SU-DHL-6 (cell line): ENCODE results near the gene SULT2B1.
A peak's percentile ranks its signal among the peaks of the same experiment; 100 is the strongest.

Source experiments
- H2AFZ ChIP-seq: fragments of 200-600 bp; sonication (generic); 2 replicates; pipeline ENCODE4 v1.6.1; 2014; ENCODE audit warnings: low read depth, mild to moderate bottlenecking, moderate library complexity, mixed read lengths, antibody characterized with exemption, low read length; ENCODE audit not compliant: severe bottlenecking
- H3F3A ChIP-seq: fragments of 200-600 bp; shearing (Covaris generic); 2 replicates; pipeline ENCODE4 v1.6.0; 2016; ENCODE audit warnings: antibody characterized with exemption, mild to moderate bottlenecking; ENCODE audit not compliant: insufficient read depth
- H3K27ac ChIP-seq: fragments of 200-600 bp; sonication (generic); 2 replicates; pipeline ENCODE4 v1.5.1; 2016; ENCODE audit warnings: low read depth, mild to moderate bottlenecking, low read length, moderate library complexity, mixed read lengths
- H3K27me3 ChIP-seq: fragments of 200-600 bp; sonication (generic), shearing (Covaris generic); 2 replicates; pipeline ENCODE4 v1.6.0; 2014; ENCODE audit warnings: mild to moderate bottlenecking, low read length
- H3K36me3 ChIP-seq: fragments of 200-600 bp; sonication (generic); 2 replicates; pipeline ENCODE4 v1.6.1; 2014; ENCODE audit warnings: mild to moderate bottlenecking, low read length, mixed read lengths
- H3K4me2 ChIP-seq: fragments of 300-600, 200-600 bp; shearing (Covaris generic), sonication (generic); 2 replicates; pipeline ENCODE4 v1.6.0; 2014; ENCODE audit warnings: low read length, low read depth, mild to moderate bottlenecking; ENCODE audit not compliant: poor library complexity, severe bottlenecking
- H3K4me3 ChIP-seq: fragments of 200-600 bp; sonication (generic); 2 replicates; pipeline ENCODE4 v1.5.1; 2014; ENCODE audit warnings: antibody characterized with exemption, low read length, mild to moderate bottlenecking, mixed read lengths; ENCODE audit not compliant: insufficient read depth, poor library complexity, severe bottlenecking
- H3K79me2 ChIP-seq: fragments of 200-600 bp; sonication (generic); 2 replicates; pipeline ENCODE4 v1.6.1; 2014; ENCODE audit warnings: mild to moderate bottlenecking, low read length, moderate library complexity; ENCODE audit not compliant: insufficient read depth
- H3K9ac ChIP-seq: fragments of 200-600 bp; sonication (generic); 2 replicates; pipeline ENCODE4 v1.7.0; 2014; ENCODE audit warnings: mild to moderate bottlenecking, low read length
- H3K9me2 ChIP-seq: fragments of 200-600 bp; sonication (generic); replicated peaks from 2 replicates; pipeline ENCODE4 v1.6.1; 2014; ENCODE audit warnings: low read length; ENCODE audit not compliant: insufficient read depth
- H3K9me3 ChIP-seq: fragments of 200-600 bp; sonication (generic); 2 replicates; pipeline ENCODE4 v1.6.1; 2014; ENCODE audit warnings: low read length, mixed read lengths; ENCODE audit not compliant: insufficient read depth
- H4K20me1 ChIP-seq: fragments of 200-600 bp; sonication (generic); 2 replicates; pipeline ENCODE4 v1.6.1; 2014; ENCODE audit warnings: low read depth, mild to moderate bottlenecking, antibody characterized with exemption, low read length, moderate library complexity, mixed read lengths
- CTCF ChIP-seq: fragments of 200-600 bp; sonication (generic); IDR thresholded peaks from one replicate; pipeline ENCODE4 v1.5.1; 2017; ENCODE audit warnings: antibody characterized with exemption, mild to moderate bottlenecking, low read length, moderate library complexity; ENCODE audit not compliant: insufficient read depth, poor library complexity, severe bottlenecking
- EZH2phosphoT487 ChIP-seq: fragments of 200-600 bp; sonication (generic), shearing (Covaris generic); conservative IDR thresholded peaks from 2 replicates; pipeline ENCODE4 v1.6.1; 2018; ENCODE audit warnings: mild to moderate bottlenecking, antibody characterized with exemption, low read length, moderate library complexity, mixed read lengths

The SULT2B1 gene

GRCh38 chr19:48634424-48635262, 82.7 kb downstream of the SULT2B1 start:
- H3K36me3 ChIP-seq = no peaks in the 10 kb centered on the region
- no peaks in the 10 kb centered on the region for H3K79me2 ChIP-seq
- H3K27ac ChIP-seq = peak overlapping the region; percentile 71
- peak overlapping the region; percentile 89 for H3K4me2 ChIP-seq
- H3K9ac ChIP-seq = peak overlapping the region; percentile 93
- TF ChIP-seq EZH2phosphoT487 (no peak), CTCF (no peak)
- peak overlapping the region; percentile 68 for H3K4me3 ChIP-seq
- H3F3A ChIP-seq = peaks cover 21% of the 10 kb centered on the region
- H3K9me3 ChIP-seq = no peaks in the 10 kb centered on the region
- H2AFZ ChIP-seq = peak overlapping the region; percentile 44
- H3K9me2 ChIP-seq = no peaks in the 10 kb centered on the region
- no peaks in the 10 kb centered on the region for H3K27me3 ChIP-seq
- H4K20me1 ChIP-seq = no peaks in the 10 kb centered on the region

GRCh38 chr19:48635263-48635965, 83.4 kb downstream of the SULT2B1 start:
- H3K4me2 ChIP-seq = peak overlapping the region; percentile 89
- no peaks in the 10 kb centered on the region for H4K20me1 ChIP-seq
- H3K36me3 ChIP-seq = no peaks in the 10 kb centered on the region
- H3K9ac ChIP-seq = peak overlapping the region; percentile 93
- H3F3A ChIP-seq = peaks cover 21% of the 10 kb centered on the region
- H3K27ac ChIP-seq = peak overlapping the region; percentile 73
- peak overlapping the region; percentile 68 for H3K4me3 ChIP-seq
- TF ChIP-seq EZH2phosphoT487 (no peak), CTCF (no peak)
- peak overlapping the region; percentile 22 for H2AFZ ChIP-seq
- no peaks in the 10 kb centered on the region for H3K79me2 ChIP-seq
- H3K9me2 ChIP-seq = no peaks in the 10 kb centered on the region
- no peaks in the 10 kb centered on the region for H3K9me3 ChIP-seq
- H3K27me3 ChIP-seq = no peaks in the 10 kb centered on the region

DNA sequence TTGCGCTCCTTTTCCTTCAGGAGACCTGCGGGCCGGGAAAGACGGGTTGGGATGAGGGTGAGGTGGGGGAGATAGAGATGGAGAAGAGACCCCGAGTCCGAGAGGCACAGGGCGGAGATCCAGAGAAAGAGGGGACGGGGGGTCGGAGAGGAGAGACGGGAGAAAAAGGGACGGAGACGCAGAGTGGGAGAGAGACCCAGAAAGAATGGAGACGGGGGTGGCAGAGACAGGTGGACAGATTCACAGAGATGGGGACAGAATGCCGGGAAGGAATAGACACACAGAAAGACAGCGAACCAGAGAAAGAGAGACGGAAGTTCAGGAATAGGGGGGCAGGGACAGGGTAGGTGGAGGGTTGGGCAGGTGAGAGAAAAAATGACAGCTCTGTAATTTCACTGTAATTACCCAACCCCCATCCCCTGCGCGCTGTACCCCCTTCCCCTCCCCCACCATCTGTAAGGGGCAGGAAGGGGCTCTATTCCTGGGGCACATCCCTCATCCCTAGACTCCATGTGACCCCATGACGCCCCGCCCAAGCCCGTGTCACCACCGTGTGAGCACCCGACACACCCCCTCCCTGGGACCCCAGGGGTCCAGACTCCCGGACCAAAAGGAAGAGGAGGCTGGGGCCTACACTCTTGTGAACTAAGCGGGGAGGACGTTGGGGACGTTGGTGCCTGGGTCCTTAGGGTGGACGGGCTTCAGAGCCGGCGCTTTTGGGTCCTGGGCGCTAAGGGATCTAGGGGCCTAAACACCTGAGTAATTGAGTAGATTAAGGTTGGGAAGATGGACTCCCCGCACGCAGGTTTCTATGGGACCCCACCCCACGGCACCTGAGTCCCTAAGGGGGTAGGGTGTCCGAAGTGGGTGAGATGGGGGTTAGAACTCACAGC, 84.2 kb downstream of the SULT2B1 start:
- Histone ChIP-seq H4K20me1 (no peaks in the 10 kb centered on the region), H3K9me3 (no peaks in the 10 kb centered on the region), H3K4me3 (peak overlapping the region; percentile 68), H3K27ac (peak overlapping the region; percentile 73), H3F3A (peaks cover 21% of the 10 kb centered on the region), H3K4me2 (peak overlapping the region; percentile 89), H3K9me2 (no peaks in the 10 kb centered on the region), H3K27me3 (no peaks in the 10 kb centered on the region), H3K79me2 (no peaks in the 10 kb centered on the region), H2AFZ (peak overlapping the region; percentile 22), H3K9ac (peak overlapping the region; percentile 93), H3K36me3 (no peaks in the 10 kb centered on the region)
- no peak for TF ChIP-seq EZH2phosphoT487
- TF ChIP-seq CTCF = no peak
